Endothelial cell (in vitro differentiated cells): ENCODE results near the gene ADGRV1. TPM values are rescaled to one million over a fixed set of nuclear protein-coding genes. Genes with fewer than 3 reads are reported as not detected.
"Not testable (repeated sequence)": the region's sequence is repeated elsewhere in the genome, so short reads cannot be mapped to it uniquely, and the experiment has no call there.

Experiments
- DNase-seq: peaks from one replicate; pipeline ENCODE4 v3.0.0; 2021; ENCODE audit warnings: low spot score
- H3K27ac Mint-ChIP-seq: one replicate; pipeline ENCODE4 v1.8.0; 2021; ENCODE audit warnings: mixed read lengths, inconsistent platforms; ENCODE audit not compliant: unreplicated experiment
- H3K27me3 Mint-ChIP-seq: one replicate; pipeline ENCODE4 v1.8.0; 2021; ENCODE audit warnings: mild to moderate bottlenecking, moderate library complexity, mixed read lengths, inconsistent platforms; ENCODE audit not compliant: unreplicated experiment
- H3K36me3 Mint-ChIP-seq: one replicate; pipeline ENCODE4 v1.8.0; 2021; ENCODE audit warnings: mild to moderate bottlenecking, low read depth, mixed read lengths, inconsistent platforms; ENCODE audit not compliant: unreplicated experiment
- H3K4me1 Mint-ChIP-seq: one replicate; pipeline ENCODE4 v1.8.0; 2021; ENCODE audit warnings: mild to moderate bottlenecking, mixed read lengths, inconsistent platforms; ENCODE audit not compliant: unreplicated experiment
- H3K4me3 Mint-ChIP-seq: one replicate; pipeline ENCODE4 v1.8.0; 2021; ENCODE audit warnings: mild to moderate bottlenecking, mixed read lengths, inconsistent platforms; ENCODE audit not compliant: unreplicated experiment
- H3K9me3 Mint-ChIP-seq: one replicate; pipeline ENCODE4 v1.8.0; 2021; ENCODE audit warnings: mixed read lengths, inconsistent platforms; ENCODE audit not compliant: unreplicated experiment
- total RNA-seq: library from RNA; stranded (reverse); fragmentation: NEBNext Ultra II Directional; extraction: Animal tissue kit (Norgen Biotek cat#: 25700); gene quantifications from one replicate; pipeline ENCODE4 v1.2.1, GENCODE V29; 2021; ENCODE audit not compliant: unreplicated experiment
- TF ChIP-seq, protein P1 (sequence below): fragments of 200-600 bp; sonication (generic); IDR thresholded peaks from one replicate; pipeline ENCODE4 v1.5.0; 2021; ENCODE audit warnings: antibody characterized with exemption; ENCODE audit not compliant: unreplicated experiment

Gene ADGRV1
- total RNA-seq, 1 donor from 2014 or later: 23.1 TPM

DNA sequence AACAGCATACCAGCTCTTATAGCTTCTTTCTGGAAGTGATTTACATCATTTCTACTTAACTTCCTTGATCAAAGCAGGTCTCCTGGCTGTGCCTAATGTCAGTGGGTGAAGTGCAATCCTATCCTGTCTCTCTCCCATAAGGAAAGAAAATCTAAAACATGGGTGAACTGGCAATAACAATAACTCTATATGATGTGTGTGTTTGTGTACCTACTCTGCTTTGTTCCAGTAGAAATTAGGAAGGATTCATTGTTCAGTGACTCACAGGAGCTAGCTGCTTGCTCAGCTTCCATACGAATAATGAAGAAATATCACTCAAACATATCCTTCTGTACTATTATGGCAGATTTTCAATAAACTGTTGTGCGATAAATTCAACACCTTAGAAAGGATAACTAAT is 123.7 kb downstream of the ADGRV1 start:
- TF ChIP-seq, protein P1, sequence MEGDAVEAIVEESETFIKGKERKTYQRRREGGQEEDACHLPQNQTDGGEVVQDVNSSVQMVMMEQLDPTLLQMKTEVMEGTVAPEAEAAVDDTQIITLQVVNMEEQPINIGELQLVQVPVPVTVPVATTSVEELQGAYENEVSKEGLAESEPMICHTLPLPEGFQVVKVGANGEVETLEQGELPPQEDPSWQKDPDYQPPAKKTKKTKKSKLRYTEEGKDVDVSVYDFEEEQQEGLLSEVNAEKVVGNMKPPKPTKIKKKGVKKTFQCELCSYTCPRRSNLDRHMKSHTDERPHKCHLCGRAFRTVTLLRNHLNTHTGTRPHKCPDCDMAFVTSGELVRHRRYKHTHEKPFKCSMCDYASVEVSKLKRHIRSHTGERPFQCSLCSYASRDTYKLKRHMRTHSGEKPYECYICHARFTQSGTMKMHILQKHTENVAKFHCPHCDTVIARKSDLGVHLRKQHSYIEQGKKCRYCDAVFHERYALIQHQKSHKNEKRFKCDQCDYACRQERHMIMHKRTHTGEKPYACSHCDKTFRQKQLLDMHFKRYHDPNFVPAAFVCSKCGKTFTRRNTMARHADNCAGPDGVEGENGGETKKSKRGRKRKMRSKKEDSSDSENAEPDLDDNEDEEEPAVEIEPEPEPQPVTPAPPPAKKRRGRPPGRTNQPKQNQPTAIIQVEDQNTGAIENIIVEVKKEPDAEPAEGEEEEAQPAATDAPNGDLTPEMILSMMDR: no peak
- H3K27ac Mint-ChIP-seq: no peak overlapping the region
- H3K36me3 Mint-ChIP-seq: peaks cover 3% of the 10 kb centered on the region
- no peaks in the 10 kb centered on the region for H3K4me1 Mint-ChIP-seq
- no peak overlapping the region for H3K4me3 Mint-ChIP-seq
- no peaks in the 10 kb centered on the region for H3K9me3 Mint-ChIP-seq
- no peak for DNase-seq
- no peaks in the 10 kb centered on the region for H3K27me3 Mint-ChIP-seq

DNA sequence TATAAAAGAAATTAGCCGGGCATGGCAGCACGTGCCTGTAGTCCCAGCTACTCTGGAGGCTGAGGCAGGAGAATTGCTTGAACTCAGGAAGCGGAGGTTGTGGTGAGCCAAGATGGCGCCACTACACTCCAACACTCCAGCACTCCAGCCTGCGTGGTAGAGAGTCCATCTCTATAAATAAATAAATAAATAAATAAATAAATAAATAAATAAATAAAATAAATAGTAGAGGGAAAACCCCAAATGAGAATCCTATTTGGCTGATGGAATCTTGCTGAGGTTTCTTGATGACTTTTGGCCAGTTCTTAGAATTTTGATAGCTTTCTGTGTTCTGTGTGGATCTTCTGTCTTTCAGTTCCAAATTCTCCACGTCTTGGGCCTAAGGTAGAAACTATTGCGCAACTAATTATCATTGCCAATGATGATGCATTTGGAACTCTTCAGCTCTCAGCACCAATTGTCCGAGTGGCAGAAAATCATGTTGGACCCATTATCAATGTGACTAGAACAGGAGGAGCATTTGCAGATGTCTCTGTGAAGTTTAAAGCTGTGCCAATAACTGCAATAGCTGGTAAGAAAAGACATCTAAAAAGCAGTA is 126.9 kb downstream of the ADGRV1 start:
- H3K9me3 Mint-ChIP-seq: no peaks in the 10 kb centered on the region
- H3K36me3 Mint-ChIP-seq: peaks cover 3% of the 10 kb centered on the region
- no peak for DNase-seq

DNA sequence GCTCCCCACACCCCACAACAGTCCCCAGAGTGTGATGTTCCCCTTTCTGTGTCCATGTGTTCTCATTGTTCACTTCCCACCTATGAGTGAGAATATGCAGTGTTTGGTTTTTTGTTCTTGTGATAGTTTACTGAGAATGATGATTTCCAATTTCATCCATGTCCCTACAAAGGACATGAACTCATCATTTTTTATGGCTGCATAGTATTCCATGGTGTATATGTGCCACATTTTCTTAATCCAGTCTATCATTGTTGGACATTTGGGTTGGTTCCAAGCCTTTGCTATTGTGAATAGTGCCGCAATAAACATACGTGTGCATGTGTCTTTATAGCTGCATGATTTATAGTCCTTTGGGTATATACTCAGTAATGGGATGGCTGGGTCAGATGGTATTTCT is 127.8 kb downstream of the ADGRV1 start:
- H3K27me3 Mint-ChIP-seq, H3K9me3 Mint-ChIP-seq, H3K4me1 Mint-ChIP-seq, DNase-seq, H3K27ac Mint-ChIP-seq, H3K36me3 Mint-ChIP-seq, H3K4me3 Mint-ChIP-seq: not testable (repeated sequence)

More for the DNA sequence above, 126.9 kb downstream of the ADGRV1 start:
- Mint-ChIP-seq H3K27ac (no peak overlapping the region), H3K4me3 (no peak overlapping the region), H3K27me3 (peaks cover 1% of the 10 kb centered on the region), H3K4me1 (no peaks in the 10 kb centered on the region)
- TF ChIP-seq, protein P1: no peak

DNA sequence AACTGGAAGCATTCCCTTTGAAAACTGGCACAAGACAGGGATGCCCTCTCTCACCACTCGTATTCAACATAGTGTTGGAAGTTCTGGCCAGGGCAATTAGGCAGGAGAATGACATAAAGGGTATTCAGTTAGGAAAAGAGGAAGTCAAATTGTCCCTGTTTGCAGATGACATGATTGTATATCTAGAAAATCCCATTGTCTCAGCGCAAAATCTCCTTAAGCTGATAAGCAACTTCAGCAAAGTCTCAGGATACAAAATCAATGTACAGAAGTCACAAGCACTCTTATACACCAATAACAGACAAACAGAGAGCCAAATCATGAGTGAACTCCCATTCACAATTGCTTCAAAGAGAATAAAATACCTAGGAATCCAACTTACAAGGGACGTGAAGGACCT is 128.9 kb downstream of the ADGRV1 start:
- H3K36me3 Mint-ChIP-seq, H3K4me3 Mint-ChIP-seq, H3K27ac Mint-ChIP-seq: not testable (repeated sequence)

DNA sequence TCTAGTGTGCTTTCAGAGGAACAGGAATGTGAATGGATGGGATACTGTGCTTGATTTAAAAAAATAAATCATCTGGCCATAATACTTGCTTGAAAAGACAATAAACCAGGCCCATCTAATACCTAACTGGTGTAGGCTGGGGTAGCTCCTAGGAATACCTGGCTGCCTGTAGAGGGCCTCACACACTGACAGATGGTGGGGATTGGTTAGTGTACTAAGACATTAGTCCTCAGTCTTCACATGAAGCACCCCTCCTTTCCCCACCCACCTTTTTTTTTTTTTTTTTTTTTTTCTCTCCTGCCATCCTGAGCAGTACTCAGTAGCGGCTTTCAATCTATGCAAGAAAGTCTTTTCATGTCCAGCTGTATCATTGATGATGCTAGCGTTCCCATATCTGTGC is 130.5 kb downstream of the ADGRV1 start:
- H3K27me3 Mint-ChIP-seq: peaks cover 5% of the 10 kb centered on the region
- TF ChIP-seq, protein P1: no peak
- no peak overlapping the region for H3K27ac Mint-ChIP-seq
- no peaks in the 10 kb centered on the region for H3K9me3 Mint-ChIP-seq
- no peak for DNase-seq
- no peak overlapping the region for H3K4me3 Mint-ChIP-seq
- H3K4me1 Mint-ChIP-seq: no peaks in the 10 kb centered on the region
- H3K36me3 Mint-ChIP-seq: peaks cover 3% of the 10 kb centered on the region

More for the DNA sequence above, 128.9 kb downstream of the ADGRV1 start:
- DNase-seq, H3K27me3 Mint-ChIP-seq, H3K4me1 Mint-ChIP-seq, H3K9me3 Mint-ChIP-seq: not testable (repeated sequence)

DNA sequence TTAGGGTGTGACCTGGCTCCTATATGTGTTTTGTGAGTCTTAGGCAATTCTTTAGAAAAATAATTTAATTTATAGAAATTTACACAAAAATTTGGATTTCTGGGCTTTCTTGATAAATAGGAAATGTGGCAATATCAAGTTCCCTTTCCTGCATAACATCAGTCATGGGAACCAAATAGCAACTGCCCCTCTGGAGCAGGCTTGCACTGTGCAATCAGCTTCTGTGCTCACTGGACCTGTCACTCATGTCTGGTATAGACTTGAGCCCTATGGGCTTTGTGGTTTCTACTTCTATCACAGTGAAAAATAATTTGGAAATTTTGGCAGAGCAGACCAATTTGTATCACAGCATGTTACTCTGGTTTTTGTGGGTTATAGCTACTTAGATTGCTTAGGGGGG is 131.7 kb downstream of the ADGRV1 start:
- H3K27me3 Mint-ChIP-seq: peaks cover 5% of the 10 kb centered on the region
- no peak overlapping the region for H3K27ac Mint-ChIP-seq
- no peaks in the 10 kb centered on the region for H3K4me1 Mint-ChIP-seq
- DNase-seq: no peak
- TF ChIP-seq, protein P1: no peak
- H3K4me3 Mint-ChIP-seq: no peak overlapping the region
- H3K36me3 Mint-ChIP-seq: peaks cover 3% of the 10 kb centered on the region
- no peaks in the 10 kb centered on the region for H3K9me3 Mint-ChIP-seq
